Stimulated activated CD8-positive, alpha-beta memory T cell treated with anti-CD3 and anti-CD28 coated beads, Interleukin-12 subunit alpha, Interleukin-12 subunit beta, amount 100 ng/mL, for 24 hours (primary cell): ENCODE data around the gene RNU6-9.
"Not testable (repeated sequence)": the region's sequence is repeated elsewhere in the genome, so short reads cannot be mapped to it uniquely, and the experiment has no call there.

Experiments used
- DNase-seq: peaks from one replicate; pipeline ENCODE4 v3.0.0-alpha.2; 2020; ENCODE audit errors: extremely low read depth

The RNU6-9 gene

DNA sequence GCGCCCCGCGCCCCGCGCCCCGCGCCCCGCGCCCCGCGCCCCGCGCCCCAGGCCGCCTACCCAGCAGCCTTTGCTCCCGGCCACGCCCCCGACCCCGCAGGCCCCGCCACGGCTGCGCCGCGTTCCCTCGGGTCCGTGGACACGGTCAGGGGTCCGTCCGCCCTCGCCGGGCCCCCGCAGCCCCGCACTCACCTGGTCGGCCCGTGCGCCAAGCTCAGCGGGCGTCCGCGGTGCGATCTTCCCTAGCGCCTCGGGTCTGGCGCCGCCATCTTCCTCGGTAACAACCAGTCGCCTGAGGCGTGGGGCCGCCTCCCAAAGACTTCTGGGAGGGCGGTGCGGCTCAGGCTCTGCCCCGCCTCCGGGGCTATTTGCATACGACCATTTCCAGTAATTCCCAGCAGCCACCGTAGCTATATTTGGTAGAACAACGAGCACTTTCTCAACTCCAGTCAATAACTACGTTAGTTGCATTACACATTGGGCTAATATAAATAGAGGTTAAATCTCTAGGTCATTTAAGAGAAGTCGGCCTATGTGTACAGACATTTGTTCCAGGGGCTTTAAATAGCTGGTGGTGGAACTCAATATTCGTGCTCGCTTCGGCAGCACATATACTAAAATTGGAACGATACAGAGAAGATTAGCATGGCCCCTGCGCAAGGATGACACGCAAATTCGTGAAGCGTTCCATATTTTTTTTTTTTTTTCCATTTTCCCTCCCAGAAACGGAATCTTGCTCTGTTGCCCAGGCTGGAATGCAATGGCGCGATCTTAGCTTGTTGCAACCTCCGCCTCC is at the start of gene RNU6-9, which contains the start of gene MED16:
Gene RNU6-9, plus strand, starts transcription at position 591 of the 796 bp plus-strand sequence.
Gene MED16, minus strand, starts transcription at position 294 of the 796 bp plus-strand sequence. CDS start 2,056 bp downstream, outside the sequence.
- DNase-seq: peak; percentile 70

DNA sequence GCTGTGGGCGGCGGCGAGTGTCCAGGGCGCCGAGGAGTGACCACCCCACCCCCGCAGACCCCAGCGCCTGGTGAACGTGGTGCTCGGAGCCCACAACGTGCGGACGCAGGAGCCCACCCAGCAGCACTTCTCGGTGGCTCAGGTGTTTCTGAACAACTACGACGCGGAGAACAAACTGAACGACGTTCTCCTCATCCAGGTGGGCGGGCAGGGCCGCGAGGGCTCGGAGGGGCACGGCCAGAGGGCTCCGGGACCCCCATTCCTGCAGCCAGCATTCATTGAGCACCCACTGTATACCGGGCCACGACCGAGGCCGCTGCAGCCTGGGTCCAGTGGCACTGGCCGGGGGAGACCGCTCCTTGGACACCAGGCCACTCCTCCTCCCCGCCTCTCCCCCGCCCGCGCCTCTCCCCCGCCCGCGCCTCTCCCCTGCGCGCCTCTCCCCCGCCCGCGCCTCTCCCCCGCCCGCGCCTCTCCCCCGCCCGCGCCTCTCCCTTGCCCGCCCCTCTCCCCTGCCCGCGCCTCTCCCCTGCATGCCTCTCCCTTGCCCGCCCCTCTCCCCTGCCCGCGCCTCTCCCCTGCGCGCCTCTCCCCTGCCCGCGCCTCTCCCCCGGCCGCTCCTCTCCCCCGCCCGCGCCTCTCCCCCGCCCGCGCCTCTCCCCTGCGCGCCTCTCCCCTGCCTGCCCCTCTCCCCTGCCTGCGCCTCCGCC is 49.3 kb upstream of the RNU6-9 start:
- DNase-seq: no peak

DNA sequence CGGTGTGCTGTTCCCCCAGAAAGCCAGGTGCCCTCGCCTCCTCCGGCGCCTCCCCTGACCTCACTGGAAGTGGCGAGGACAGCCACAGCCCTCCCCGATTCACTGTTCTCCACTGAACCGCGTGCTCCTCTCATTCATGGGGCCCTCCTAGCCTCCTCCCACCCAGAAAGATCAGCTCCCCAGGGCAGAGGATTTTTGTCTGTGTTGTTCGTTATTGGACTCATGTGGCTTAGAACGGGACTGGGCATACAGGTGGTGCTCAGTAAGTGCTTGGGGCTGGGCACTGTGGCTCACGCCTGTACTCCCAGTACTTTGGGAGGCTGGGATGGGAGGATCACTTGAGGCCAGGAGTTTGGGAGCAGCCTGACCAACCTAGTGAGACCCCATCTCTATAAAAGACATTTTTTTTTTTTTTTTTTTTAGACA is 48.7 kb upstream of the RNU6-9 start:
- DNase-seq: no peak

DNA sequence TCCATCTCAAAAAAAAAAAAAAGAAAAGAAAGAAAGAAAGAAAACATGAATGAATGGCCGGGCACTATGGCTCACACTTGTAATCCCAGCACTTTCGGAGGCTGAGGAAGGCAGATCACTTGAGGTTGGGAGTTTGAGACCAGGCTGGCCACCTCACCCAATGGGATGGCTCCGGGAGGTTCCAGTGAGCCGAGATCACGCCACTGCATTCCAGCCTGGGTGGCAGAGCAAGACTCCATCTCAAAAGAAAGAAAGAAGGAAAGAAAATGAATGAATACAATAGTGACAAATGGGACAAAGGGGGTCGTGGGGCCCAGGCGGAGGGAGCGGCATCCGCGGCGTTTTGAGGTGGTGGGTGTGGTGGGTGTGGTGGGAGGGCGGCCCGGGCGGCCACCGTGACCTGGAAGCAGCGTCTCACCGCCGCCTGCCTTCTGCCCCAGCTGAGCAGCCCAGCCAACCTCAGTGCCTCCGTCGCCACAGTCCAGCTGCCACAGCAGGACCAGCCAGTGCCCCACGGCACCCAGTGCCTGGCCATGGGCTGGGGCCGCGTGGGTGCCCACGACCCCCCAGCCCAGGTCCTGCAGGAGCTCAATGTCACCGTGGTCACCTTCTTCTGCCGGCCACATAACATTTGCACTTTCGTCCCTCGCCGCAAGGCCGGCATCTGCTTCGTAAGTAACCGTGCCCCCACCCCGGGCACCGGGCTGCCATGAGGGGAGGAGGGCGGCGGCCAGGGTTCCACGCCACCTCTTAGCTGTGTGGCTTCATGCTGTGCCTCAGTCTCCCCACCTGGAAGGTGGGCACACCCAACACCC is 47.4 kb upstream of the RNU6-9 start:
- no peak for DNase-seq

DNA sequence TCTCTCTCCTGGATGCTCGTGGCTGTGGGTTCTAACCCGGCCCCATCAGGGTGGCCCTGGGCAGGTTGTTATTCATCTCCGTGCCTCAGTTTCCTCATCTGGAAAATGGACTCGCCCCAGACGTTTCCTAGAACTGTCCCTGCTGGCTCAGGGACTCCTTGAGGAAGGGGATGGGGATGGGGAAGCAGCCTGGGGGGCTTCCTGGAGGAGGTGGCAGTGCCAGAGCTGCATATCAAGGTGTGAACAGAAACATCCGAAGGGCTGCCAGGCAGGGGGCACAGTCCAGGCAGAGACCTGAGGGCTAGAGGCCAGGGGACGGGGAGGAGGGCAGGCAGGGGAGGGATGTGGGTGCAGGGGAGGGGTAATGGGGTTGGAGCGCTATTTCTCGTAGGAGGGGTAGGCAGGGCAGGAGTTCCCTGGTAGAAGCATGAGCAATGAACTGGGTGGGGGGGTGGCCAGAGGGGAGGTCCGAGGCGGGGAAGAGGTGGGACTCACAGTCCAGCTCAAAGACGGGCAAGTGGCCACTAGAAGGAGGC is 44.8 kb upstream of the RNU6-9 start:
- no peak for DNase-seq

DNA sequence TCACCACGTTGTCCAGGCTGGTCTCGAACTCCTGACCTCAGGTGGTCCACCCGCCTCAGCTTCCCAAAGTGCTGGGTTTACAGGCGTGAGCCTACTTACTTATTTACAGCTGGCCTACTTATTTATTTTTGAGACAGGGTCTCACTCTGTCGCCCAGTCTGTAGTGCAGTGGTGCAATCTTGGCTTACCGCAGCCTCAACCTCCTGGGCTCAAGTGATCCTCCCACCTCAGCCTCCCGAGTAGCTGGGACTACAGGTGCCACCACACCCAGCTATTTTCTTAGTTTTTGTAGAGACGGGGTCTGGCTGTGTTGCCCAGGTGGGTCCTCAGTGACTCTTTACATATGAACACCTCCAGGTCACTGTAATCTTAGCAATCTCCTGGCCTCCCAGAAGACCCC is 44.1 kb upstream of the RNU6-9 start:
- DNase-seq: not testable (repeated sequence)

DNA sequence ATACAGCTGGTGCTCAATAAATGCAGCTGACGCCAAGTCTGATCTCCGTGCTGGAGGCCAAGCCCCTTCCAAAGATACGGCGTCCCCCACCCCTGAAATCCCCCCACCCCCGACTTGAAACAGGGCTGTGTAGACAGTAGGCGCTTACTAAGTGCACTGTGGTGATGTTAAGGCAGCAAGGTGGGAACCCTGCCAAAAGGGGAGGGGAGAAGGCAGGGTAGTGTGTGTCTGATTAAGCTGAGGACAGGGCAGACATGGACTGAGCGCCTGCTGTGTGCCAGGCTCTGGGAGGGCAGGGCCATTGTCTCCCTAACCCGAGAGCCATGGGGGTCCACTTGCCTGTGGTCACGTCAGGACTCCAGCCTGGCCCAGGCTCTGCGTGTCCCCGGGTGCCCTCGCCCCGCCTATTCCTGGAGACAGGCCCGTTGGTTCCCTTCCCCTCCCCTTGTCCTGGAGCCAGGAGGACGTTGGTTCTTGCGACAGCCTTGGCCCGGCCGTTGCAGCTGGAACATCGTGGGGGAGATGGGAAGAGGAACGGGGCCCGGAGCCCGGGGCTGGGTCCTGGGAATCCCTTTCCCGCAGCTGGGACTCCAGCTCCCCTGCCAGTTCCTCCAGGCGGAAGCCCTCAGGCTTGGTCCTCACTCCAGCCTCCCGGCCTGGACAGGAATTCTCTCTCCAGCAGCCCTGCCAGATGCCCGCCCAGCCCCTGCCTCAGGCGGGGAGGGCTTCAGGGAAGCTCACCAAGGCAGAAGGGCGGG is 42.9 kb upstream of the RNU6-9 start:
- no peak for DNase-seq

DNA sequence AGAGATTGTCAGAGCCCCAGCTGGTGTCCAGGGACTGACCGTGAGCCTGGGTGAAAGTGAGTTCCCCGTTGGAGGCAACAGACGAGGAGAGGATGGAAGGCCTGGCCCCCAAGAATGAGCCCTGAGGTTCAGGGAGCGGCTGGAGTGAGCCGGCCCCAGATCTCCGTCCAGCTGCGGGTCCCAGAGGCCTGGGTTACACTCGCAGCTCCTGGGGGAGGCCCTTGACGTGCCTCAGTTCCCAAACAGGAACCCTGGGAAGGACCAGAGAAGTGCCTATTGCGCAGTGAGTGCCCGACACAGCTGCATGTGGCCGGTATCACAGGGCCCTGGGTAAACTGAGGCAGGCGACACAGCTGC is 42.3 kb upstream of the RNU6-9 start:
- DNase-seq: no peak

DNA sequence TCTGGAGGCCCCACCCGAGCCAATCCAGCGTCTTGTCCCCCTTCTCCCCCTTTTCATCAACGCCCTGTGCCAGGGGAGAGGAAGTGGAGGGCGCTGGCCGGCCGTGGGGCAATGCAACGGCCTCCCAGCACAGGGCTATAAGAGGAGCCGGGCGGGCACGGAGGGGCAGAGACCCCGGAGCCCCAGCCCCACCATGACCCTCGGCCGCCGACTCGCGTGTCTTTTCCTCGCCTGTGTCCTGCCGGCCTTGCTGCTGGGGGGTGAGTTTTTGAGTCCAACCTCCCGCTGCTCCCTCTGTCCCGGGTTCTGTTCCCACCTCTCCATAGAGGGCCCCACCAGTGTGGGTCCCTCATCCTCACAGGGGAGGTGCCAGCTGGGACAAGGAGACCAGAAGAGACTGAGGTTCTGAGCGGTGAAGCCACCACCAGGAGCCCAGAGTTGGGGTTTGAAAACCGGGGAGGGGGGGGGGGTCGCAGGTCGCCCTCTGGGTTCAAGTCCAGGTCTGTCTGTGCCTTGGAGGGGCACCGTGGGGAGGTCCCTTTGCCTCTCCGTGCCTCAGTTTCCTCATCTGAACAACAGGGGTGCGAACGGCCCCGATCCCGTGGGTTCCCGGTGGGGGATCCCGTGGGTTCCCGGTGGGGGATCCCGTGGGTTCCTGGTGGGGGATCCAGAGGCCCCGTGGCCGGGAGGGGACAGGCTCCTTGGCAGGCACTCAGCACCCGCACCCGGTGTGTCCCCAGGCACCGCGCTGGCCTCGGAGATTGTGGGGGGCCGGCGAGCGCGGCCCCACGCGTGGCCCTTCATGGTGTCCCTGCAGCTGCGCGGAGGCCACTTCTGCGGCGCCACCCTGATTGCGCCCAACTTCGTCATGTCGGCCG is 40.9 kb upstream of the RNU6-9 start, which contains the start of gene ELANE:
Gene ELANE, plus strand, starts transcription at position 168 of the 878 bp plus-strand sequence. Its CDS starts 26 bp downstream, at position 194.
- no peak for DNase-seq

DNA sequence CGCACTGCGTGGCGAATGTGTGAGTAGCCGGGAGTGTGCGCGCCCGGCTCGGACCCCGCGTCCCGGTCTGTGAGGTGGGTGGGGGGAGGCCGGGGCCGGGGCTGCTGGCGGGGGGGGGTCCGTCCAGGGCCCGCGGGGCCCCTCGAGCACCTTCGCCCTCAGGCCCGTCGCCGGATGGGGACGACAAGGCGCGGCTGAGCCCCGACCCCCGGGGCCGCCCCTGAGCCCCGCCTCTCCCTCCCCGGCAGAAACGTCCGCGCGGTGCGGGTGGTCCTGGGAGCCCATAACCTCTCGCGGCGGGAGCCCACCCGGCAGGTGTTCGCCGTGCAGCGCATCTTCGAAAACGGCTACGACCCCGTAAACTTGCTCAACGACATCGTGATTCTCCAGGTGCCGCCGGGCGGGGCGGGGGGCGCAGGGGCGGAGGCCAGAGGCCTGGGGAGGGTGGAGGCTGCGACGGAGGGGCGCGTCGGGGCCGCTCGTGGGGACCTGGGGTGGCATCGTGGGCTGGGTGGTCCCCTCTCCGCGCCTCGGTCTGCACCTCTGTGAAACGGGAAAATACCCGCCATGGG is 40.2 kb upstream of the RNU6-9 start:
- no peak for DNase-seq

DNA sequence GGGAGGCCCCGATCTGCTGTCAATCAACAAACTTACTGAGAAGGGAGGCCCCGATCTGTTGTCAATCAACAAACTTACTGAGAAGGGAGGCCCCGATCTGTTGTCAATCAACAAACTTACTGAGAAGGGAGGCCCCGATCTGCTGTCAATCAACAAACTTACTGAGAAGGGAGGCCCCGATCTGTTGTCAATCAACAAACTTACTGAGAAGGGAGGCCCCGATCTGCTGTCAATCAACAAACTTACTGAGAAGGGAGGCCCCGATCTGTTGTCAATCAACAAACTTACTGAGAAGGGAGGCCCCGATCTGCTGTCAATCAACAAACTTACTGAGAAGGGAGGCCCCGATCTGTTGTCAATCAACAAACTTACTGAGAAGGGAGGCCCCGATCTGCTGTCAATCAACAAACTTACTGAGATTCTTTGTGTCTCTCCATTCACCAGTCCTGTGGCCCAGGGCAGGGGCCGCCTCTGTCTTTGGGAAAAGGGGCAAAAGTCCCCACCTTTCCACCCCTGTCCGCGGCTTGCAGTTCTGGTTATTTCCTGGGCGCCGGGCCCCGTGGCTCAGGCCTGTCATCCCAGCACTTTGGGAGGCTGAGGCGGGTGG is 39.6 kb upstream of the RNU6-9 start:
- not testable (repeated sequence) for DNase-seq

DNA sequence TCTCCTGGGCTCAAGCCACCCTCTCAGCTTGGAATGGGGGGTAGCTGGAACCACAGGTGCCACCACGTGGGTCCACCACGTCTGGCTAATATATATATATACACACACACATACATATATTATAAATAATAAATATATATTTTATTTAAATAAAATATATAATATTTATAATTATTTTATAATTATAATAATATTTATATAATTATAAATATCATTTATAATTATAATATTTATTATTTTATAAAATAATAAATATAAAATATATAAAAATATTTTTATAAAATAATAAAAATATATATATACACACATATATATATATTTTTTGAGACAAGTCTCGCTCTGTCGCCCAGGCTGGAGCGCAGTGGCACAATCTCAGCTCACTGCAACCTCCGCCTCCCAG is 38.7 kb upstream of the RNU6-9 start:
- no peak for DNase-seq

DNA sequence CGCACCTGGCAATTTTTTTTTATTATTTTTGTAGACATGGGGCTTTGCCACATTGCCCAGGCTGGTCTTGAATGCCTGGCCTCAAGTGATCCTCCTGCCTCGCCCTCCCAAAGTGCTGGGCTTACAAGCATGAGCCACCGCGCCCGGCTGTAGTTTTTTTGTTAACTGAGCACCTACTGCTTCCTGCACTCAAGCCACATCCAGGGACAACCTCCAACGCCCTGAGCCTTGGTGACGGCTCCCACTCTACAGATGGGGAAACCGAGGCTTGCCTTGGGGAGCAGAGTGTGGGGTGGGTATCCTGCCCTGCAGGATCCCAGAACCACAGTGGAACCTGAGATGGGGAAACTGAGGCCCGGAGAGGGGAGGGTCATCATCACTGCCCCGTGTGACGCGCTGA is 38.1 kb upstream of the RNU6-9 start:
- DNase-seq: no peak

DNA sequence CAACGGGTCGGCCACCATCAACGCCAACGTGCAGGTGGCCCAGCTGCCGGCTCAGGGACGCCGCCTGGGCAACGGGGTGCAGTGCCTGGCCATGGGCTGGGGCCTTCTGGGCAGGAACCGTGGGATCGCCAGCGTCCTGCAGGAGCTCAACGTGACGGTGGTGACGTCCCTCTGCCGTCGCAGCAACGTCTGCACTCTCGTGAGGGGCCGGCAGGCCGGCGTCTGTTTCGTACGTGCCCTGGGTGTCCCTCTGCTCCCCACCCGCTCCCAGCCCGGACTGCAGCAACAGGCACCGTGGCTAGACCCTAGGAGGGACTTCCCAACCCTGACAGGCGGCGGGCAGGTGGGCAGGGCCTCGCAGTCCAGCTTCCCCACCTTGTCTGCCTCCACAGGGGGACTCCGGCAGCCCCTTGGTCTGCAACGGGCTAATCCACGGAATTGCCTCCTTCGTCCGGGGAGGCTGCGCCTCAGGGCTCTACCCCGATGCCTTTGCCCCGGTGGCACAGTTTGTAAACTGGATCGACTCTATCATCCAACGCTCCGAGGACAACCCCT is 37.6 kb upstream of the RNU6-9 start:
- no peak for DNase-seq

DNA sequence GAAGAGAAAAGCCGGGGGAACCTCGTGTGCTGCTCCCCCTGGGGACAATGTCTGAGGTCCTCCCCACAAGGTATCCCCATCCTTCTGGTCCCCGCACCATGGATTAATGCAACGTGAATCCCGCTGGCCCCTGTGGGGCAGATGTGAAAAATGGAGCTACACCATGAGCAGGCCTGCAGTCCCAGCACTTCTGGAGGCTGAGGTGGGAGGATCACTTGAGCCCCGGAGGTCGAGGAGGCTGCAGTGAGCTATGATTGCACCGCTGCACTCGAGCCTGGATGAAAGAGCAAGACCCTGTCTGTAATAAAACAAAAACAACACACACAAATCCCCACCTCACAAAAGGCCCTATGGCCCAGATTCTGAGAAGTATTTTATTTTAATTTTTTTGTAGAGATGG is 35.0 kb upstream of the RNU6-9 start:
- DNase-seq: no peak

DNA sequence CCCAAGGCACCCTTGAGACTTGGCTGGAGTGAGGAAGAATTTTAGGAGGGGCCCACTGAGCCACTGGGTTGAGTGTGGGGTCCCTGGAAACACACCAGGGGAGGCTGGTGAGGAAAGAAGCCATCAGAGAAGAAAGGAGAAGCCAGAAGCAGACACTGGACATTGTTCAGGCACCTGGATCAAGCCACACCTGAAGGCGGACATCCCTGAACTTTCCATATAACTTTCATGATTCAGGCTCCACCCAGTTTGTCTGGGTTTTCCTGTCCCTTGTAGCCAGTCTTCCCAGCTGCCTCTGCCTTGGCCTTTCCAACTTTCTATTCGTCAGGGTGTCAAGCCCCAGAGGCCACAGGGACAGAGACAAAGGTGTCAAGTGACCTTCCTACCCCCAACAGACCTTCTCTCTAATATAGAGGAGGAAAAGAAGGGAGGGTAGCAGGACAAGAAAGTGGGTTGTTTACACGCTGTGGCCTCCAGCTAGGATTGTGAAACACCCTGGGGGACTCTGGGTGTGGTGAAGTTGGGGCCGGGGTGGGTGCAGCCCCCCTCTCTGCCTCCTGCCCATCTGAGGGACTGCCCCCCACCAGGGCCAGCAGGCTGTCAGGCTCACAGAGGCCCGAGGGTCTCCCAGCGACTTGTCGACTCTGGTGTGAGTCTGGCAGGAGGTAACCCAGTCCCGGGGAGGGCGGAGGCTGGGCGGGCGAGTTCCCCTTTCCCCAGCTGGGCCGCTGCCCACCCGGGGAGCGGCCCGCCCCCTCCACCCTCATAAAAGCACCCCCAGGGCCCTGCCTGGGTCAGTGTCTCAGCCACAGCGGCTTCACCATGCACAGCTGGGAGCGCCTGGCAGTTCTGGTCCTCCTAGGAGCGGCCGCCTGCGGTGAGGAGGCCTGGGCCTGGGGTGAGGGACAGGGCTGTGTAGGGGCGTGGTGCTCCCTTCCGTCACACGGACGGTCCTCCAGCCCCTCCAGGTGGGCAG is 34.1 kb upstream of the RNU6-9 start, which contains the start of gene CFD:
Gene CFD, plus strand, starts transcription at position 797 of the 976 bp plus-strand sequence. Its CDS starts 26 bp downstream, at position 823.
- no peak for DNase-seq

DNA sequence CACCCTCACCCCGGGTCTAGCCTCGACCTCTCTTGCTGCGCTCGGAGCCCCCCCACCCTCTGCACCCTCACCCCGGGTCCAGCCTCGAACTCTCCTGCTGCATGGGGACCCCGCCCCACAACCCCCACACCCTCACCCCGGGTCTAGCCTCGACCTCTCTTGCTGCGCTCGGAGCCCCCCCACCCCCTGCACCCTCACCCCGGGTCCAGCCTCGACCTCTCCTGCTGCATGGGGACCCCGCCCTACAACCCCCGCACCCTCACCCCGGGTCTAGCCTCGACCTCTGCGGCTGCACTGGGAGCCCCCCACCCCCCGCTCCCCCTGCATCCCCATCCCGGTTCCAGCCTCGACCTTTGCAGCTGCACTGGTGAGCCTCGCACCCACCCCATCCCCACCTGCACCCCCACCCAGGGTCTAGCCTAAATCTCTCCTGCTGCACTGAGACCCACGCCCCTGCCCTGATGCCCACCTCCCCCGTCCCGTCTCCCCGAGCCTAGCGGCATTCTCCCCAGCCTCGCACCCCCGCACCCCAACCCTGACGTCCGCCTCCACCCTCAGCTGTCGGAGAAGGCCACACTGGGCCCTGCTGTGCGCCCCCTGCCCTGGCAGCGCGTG is 32.0 kb upstream of the RNU6-9 start:
- DNase-seq: no peak
